Esophagus muscularis mucosa (tissue), 4 donors: ENCODE results near the gene DEPDC1B. TPM values are rescaled to one million over a fixed set of nuclear protein-coding genes. Genes with fewer than 3 reads are reported as not detected.

Experiments used
- DNase-seq: peaks from one replicate; pipeline ENCODE4 v3.0.0-alpha.2; 2017; ENCODE audit errors: extremely low spot score
- H3K27ac ChIP-seq, 4 donors: fragments of 200-600 bp; sonication (generic); replicated peaks in 1 of 4; 1 replicate in 3 of 4; 2 replicates in 1 of 4; pipeline ENCODE4 v1.5.1; 2016 to 2019; ENCODE audit warnings: mild to moderate bottlenecking in 1 of 4
- H3K27me3 ChIP-seq, 4 donors: fragments of 200-600 bp; sonication (generic); one replicate each; pipeline versions ENCODE4 v1.5.1 to v1.6.0; 2016 to 2019
- H3K36me3 ChIP-seq, 4 donors: fragments of 200-600 bp; sonication (generic); one replicate each; pipeline ENCODE4 v1.5.1; 2016 to 2019
- H3K4me1 ChIP-seq, 4 donors: fragments of 200-600 bp; sonication (generic); one replicate each; pipeline ENCODE4 v1.5.1; 2016 to 2019
- H3K4me3 ChIP-seq, 4 donors: fragments of 200-600 bp; sonication (generic); 1 replicate in 2 of 4; 2 replicates in 2 of 4; pipeline ENCODE4 v1.5.1; 2016 to 2019; ENCODE audit warnings: mild to moderate bottlenecking in 4 of 4, moderate library complexity in 1 of 4
- H3K9me3 ChIP-seq, 4 donors: fragments of 200-600 bp; sonication (generic); 1 replicate in 3 of 4; 2 replicates in 1 of 4; pipeline ENCODE4 v1.5.1; 2016 to 2019
- EP300 ChIP-seq: sonication (generic); formaldehyde crosslinking; IDR thresholded peaks from one replicate; pipeline ENCODE4 v1.6.1; 2017; ENCODE audit warnings: antibody characterized with exemption
- POLR2A ChIP-seq: fragments of 450-650 bp; IDR thresholded peaks from one replicate; pipeline ENCODE4 v1.6.1; 2017; ENCODE audit warnings: antibody characterized with exemption, moderate library complexity, mild to moderate bottlenecking, low read depth
- POLR2AphosphoS5 ChIP-seq, 2 donors: sonication (generic); formaldehyde crosslinking; IDR thresholded peaks; one replicate each; pipeline ENCODE4 v1.6.1; 2017; ENCODE audit warnings: antibody characterized with exemption in 2 of 2
- WGBS: methylation state at CpG from one replicate; pipeline ENCODE4 v1.1.5; 2018; 5-methylcytosine and 5-hydroxymethylcytosine counted together
- intact Hi-C: fragments of 100-400 bp; cut with DNase I; formaldehyde crosslinking; loops from one replicate; pipeline ENCODE4 v1.15.1; 2023
- total RNA-seq, 4 donors: library from RNA; depleted of rRNA; stranded (reverse); fragments of >200 nt; gene quantifications; one replicate each; pipeline versions ENCODE4 v1.1.0 to v1.2.1, GENCODE V29; 2016
- TF ChIP-seq, protein P1 (sequence below), 3 experiments: fragments of 200-600 bp in 2 of 3; fragments of 450-650 bp in 1 of 3; sonication (generic) in 2 of 3; IDR thresholded peaks; one replicate each; pipeline ENCODE4 v1.5.1; 2017 to 2019; ENCODE audit warnings: antibody characterized with exemption in 3 of 3, mild to moderate bottlenecking in 2 of 3, moderate library complexity in 1 of 3

The DEPDC1B gene
- total RNA-seq, 4 donors from 2014 or later = 0.17 to 0.57 (median 0.42) TPM; not detected in 1

DNA sequence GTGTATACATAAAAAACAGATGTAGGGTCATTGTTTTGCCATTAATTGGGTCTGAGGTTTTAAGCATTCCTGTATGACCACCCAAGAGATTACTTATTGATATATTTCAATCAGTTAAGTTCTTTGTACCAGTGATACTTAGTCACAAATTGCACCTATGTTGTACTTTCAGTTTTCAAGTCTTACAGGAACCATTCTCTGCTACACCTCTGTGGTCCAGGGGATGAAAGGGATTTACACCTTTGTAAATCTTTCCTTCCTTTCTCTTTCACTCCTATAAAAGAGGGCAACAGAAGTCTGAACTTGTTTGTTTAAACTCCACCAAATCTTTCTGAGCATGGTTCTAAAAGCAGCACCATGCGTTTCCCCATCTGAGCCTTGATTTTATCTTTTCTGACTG is 86.1 kb downstream of the DEPDC1B start:
- no peaks in the 10 kb centered on the region for H3K4me1 ChIP-seq
- intact Hi-C loops = no loop called here
- no peak for DNase-seq
- no peak overlapping the region for H3K27ac ChIP-seq
- 94% methylated on average over 1 of the region's 1 CpG for WGBS
- H3K9me3 ChIP-seq = peaks cover 0 to 8% (median 0%) of the 10 kb centered on the region in 4 donors
- H3K4me3 ChIP-seq = no peak overlapping the region
- H3K27me3 ChIP-seq = no peaks in the 10 kb centered on the region
- TF ChIP-seq POLR2A = no peak
- no peak for TF ChIP-seq POLR2AphosphoS5 (IDR thresholded peaks at IDR 0.05)
- TF ChIP-seq EP300 = no peak
- TF ChIP-seq, protein P1, sequence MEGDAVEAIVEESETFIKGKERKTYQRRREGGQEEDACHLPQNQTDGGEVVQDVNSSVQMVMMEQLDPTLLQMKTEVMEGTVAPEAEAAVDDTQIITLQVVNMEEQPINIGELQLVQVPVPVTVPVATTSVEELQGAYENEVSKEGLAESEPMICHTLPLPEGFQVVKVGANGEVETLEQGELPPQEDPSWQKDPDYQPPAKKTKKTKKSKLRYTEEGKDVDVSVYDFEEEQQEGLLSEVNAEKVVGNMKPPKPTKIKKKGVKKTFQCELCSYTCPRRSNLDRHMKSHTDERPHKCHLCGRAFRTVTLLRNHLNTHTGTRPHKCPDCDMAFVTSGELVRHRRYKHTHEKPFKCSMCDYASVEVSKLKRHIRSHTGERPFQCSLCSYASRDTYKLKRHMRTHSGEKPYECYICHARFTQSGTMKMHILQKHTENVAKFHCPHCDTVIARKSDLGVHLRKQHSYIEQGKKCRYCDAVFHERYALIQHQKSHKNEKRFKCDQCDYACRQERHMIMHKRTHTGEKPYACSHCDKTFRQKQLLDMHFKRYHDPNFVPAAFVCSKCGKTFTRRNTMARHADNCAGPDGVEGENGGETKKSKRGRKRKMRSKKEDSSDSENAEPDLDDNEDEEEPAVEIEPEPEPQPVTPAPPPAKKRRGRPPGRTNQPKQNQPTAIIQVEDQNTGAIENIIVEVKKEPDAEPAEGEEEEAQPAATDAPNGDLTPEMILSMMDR (IDR thresholded peaks at IDR 0.05) = no peak
- H3K36me3 ChIP-seq = no peaks in the 10 kb centered on the region

DNA sequence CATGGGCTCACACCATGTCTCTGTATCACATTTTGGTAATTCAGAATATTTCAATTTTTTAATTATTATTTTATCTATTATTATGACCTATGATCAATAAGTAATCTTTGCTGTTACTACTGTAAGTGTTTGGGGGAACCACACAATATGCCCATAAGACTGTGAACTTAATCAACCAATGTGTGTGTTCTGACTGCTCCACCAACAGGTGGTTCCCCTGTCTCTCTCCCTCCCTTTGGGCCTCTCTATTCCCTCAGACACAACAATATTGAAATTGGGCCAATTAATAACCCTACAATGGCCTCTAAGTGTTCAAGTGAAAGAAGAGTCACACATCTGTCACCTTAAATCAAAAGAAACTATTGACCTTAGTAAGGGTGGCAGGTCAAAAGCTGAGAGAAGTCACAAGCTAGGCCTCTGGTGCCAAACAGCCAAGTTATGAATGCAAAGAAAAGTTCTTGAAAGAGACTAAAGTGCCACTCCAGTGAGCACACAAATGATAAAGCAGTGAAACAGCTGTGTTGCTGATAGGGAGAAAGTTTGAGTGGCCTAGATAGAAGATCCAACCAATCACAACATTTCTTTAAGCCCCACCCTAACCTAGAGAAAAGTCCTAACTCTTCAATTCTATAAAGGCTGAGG is 88.7 kb downstream of the DEPDC1B start:
- Histone ChIP-seq H3K27me3 (no peaks in the 10 kb centered on the region), H3K36me3 (no peaks in the 10 kb centered on the region), H3K9me3 (peaks cover 0 to 8% (median 0%) of the 10 kb centered on the region in 4 donors), H3K4me1 (no peaks in the 10 kb centered on the region), H3K4me3 (no peak overlapping the region), H3K27ac (no peak overlapping the region)
- intact Hi-C loops = no loop called here
- no peak for DNase-seq
- TF ChIP-seq POLR2A = no peak
- TF ChIP-seq, protein P1 (IDR thresholded peaks at IDR 0.05) = no peak
- TF ChIP-seq EP300 = no peak
- no peak for TF ChIP-seq POLR2AphosphoS5 (IDR thresholded peaks at IDR 0.05)

DNA sequence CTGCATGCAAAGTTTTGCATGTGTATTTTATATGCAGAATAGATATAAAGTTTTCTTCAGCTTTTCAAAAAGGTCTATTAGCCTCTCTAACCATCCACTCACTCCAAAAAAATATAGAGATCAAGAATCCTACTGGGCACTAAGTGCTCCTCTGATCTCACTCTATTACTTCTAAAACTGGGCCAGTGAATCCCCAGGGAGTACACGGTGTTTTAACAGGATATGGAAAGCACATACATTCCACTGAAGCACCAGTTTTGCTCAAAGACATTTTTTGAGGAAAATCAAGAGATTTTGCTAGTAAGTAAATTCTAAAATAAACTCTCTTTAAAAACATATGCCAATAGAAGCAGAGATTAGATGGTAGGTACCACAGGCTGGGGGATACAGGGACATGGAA is 95.2 kb downstream of the DEPDC1B start:
- intact Hi-C loops = no loop called here
- no peak for DNase-seq
- Histone ChIP-seq H3K4me3 (no peak overlapping the region), H3K27me3 (no peaks in the 10 kb centered on the region), H3K9me3 (no peaks in the 10 kb centered on the region), H3K36me3 (no peaks in the 10 kb centered on the region), H3K4me1 (no peaks in the 10 kb centered on the region), H3K27ac (no peak overlapping the region)
- TF ChIP-seq POLR2A (no peak), EP300 (no peak), POLR2AphosphoS5 (IDR thresholded peaks at IDR 0.05) (no peak)
- TF ChIP-seq, protein P1 (IDR thresholded peaks at IDR 0.05) = no peak
- 78% methylated on average over 1 of the region's 1 CpG for WGBS

DNA sequence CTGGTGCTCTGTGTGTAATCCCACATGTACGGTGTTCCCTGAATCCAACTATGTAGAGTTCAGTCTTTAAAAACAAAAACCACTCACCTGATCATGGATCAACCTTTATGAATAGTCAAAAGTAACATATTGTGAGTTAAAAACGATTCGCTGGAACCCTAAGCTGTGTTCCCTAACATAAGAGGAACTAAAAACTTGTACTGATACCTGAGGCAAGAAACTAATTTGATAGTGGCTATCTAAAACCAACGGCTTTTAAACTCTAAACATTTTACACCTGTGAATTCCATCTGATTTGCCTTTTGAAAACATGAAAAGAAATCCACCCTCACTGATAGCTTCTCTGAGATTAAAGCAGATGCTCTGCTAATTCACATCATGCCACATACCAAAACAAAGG is 101.5 kb downstream of the DEPDC1B start:
- DNase-seq = no peak

More for the DNA sequence above, 101.5 kb downstream of the DEPDC1B start:
- Histone ChIP-seq H3K4me1 (no peaks in the 10 kb centered on the region), H3K9me3 (no peaks in the 10 kb centered on the region), H3K27me3 (no peaks in the 10 kb centered on the region), H3K4me3 (no peak overlapping the region), H3K27ac (no peak overlapping the region), H3K36me3 (no peaks in the 10 kb centered on the region)
- intact Hi-C loops = no loop called here
- 87% methylated on average over 4 of the region's 4 CpGs for WGBS
- no peak for TF ChIP-seq EP300
- no peak for TF ChIP-seq POLR2A
- TF ChIP-seq POLR2AphosphoS5 (IDR thresholded peaks at IDR 0.05) = no peak
- TF ChIP-seq, protein P1 (IDR thresholded peaks at IDR 0.05) = no peak
